Loucy (cell line): ENCODE data around the gene UBR4.

Experiments used
- H2AFZ ChIP-seq: fragments of 200-600 bp; sonication (generic); 2 replicates; pipeline ENCODE4 v1.6.0; 2016; ENCODE audit warnings: antibody characterized with exemption, mild to moderate bottlenecking, low read length, moderate library complexity
- H3F3A ChIP-seq: fragments of 200-600 bp; 2 replicates; pipeline ENCODE4 v1.6.0; 2016; ENCODE audit warnings: antibody characterized with exemption, low read depth, mild to moderate bottlenecking
- H3K27me3 ChIP-seq: fragments of 200-600 bp; sonication (generic); 2 replicates; pipeline ENCODE4 v1.6.1; 2014; ENCODE audit warnings: low read length, mild to moderate bottlenecking; ENCODE audit not compliant: insufficient read depth, poor library complexity, severe bottlenecking
- H3K36me3 ChIP-seq: fragments of 200-600 bp; sonication (generic); 2 replicates; pipeline ENCODE4 v1.6.1; 2016; ENCODE audit warnings: low read length; ENCODE audit not compliant: insufficient read depth
- H3K4me1 ChIP-seq: fragments of 200-600 bp; sonication (generic); 2 replicates; pipeline ENCODE4 v1.5.1; 2014; ENCODE audit warnings: low read length, mild to moderate bottlenecking; ENCODE audit not compliant: insufficient read depth, poor library complexity, severe bottlenecking
- H3K4me2 ChIP-seq: fragments of 200-600 bp; sonication (generic); 2 replicates; pipeline ENCODE4 v1.6.0; 2014; ENCODE audit warnings: antibody characterized with exemption, low read length, low read depth, mild to moderate bottlenecking; ENCODE audit not compliant: poor library complexity, severe bottlenecking
- H3K4me3 ChIP-seq: fragments of 200-600 bp; sonication (generic); 2 replicates; pipeline ENCODE4 v1.5.1; 2014; ENCODE audit warnings: low read length, mild to moderate bottlenecking, mixed read lengths; ENCODE audit not compliant: poor library complexity, severe bottlenecking
- H3K79me2 ChIP-seq: fragments of 200-600 bp; sonication (generic); 2 replicates; pipeline ENCODE4 v1.6.1; 2014; ENCODE audit warnings: low read length; ENCODE audit not compliant: insufficient read depth
- H3K9ac ChIP-seq: fragments of 200-600 bp; sonication (generic); 2 replicates; pipeline ENCODE4 v1.6.0; 2014; ENCODE audit warnings: mild to moderate bottlenecking, low read depth, low read length, moderate library complexity; ENCODE audit not compliant: poor library complexity, severe bottlenecking
- H3K9me2 ChIP-seq: fragments of 200-600 bp; sonication (generic); replicated peaks from 2 replicates; pipeline ENCODE4 v1.6.1; 2016; ENCODE audit warnings: low read depth, low read length, mixed read lengths
- H3K9me3 ChIP-seq: fragments of 200-600 bp; sonication (generic); 2 replicates; pipeline ENCODE4 v1.6.1; 2014; ENCODE audit warnings: mild to moderate bottlenecking, antibody characterized with exemption, low read length, low read depth; ENCODE audit not compliant: insufficient read depth
- H4K20me1 ChIP-seq: fragments of 200-600 bp; sonication (generic); 2 replicates; pipeline ENCODE4 v1.6.0; 2014; ENCODE audit warnings: antibody characterized with exemption, low read length, mild to moderate bottlenecking; ENCODE audit not compliant: insufficient read depth, poor library complexity, severe bottlenecking
- EZH2phosphoT487 ChIP-seq: fragments of 200-600 bp; IDR thresholded peaks from 2 replicates; pipeline ENCODE4 v1.6.1; 2018; ENCODE audit warnings: antibody characterized with exemption, mild to moderate bottlenecking, moderate library complexity, borderline replicate concordance
- TF ChIP-seq, protein P1 (sequence below): fragments of 200-600 bp; sonication (generic); conservative IDR thresholded peaks from 2 replicates; pipeline ENCODE4 v1.5.1; 2014; ENCODE audit warnings: mild to moderate bottlenecking, antibody characterized with exemption, low read length

The UBR4 gene

DNA sequence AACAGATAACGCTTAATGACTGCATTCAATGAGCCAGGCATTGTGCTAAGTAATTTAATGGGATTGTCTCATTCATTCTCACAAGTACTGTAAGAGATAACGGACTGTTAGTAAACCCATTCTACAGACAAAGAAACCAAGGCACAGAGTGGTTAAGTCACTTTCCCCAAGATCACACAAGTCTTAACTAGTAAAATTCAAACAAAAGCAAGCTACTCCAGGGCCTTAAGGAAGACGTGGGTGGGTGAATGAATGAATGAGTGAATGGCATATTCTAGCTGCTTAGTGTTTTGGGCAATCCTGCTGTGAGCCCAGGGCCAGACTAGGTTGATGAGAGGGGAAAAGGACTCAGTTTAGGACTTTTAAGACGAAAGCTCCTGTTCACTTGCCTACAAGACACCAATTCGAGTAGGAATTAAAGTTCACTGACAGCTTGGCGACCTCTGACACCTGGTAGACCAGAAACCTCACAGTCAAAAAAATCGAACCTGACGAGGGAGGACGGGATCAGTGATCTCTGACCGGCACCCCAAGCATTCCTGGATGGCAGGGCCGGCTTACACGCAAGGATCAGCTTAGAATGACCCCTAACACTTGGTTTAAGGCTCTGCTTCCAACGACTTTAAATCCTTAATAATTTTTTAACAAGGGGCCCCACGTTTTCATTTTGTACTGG lies 40.7 kb upstream of the UBR4 start:
- Histone ChIP-seq H4K20me1 (peaks cover 17% of the 10 kb centered on the region), H3K9ac (peak overlapping the region; percentile 95)
- TF ChIP-seq, protein P1, sequence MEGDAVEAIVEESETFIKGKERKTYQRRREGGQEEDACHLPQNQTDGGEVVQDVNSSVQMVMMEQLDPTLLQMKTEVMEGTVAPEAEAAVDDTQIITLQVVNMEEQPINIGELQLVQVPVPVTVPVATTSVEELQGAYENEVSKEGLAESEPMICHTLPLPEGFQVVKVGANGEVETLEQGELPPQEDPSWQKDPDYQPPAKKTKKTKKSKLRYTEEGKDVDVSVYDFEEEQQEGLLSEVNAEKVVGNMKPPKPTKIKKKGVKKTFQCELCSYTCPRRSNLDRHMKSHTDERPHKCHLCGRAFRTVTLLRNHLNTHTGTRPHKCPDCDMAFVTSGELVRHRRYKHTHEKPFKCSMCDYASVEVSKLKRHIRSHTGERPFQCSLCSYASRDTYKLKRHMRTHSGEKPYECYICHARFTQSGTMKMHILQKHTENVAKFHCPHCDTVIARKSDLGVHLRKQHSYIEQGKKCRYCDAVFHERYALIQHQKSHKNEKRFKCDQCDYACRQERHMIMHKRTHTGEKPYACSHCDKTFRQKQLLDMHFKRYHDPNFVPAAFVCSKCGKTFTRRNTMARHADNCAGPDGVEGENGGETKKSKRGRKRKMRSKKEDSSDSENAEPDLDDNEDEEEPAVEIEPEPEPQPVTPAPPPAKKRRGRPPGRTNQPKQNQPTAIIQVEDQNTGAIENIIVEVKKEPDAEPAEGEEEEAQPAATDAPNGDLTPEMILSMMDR, result no peak
- no peak for TF ChIP-seq EZH2phosphoT487

DNA sequence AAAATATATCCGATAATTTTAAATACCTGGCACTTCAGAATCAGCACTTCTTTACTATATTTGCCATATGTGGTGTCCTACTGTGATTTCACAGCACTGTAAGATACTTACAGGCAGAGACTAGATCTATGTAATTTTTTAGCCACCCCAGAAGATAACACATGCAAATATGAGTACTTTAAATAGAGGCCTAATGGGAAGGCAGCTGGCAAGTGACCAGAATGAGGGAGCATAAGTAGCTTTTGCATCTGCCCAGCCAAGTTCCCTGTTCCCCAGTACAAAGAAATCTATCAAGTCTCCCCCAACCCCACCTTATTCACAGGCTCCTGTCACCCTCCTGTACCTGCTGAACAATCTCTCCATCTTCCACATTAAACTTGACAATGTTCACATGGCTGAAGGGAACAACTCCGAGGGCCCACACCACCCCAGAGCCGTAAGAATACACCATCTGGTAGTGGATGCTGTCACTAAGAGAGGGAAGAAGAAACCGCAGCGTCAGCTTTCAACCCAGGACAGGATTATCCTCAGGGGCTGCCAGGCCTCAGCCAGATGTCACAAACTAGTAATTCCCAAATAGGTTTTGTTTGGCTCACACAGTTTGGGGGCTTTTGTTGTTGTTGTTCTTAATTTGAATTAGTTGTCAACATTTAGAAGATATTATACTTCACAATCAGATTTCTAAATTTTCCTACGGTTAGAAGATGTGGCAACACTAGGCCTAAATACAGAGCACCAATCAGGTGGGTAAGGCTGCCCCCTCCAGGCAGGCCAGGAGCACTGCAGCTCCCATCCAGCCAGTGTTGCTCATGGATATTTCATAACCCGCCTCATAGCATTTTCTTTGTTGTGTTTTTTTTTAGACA lies 30.8 kb upstream of the UBR4 start:
- Histone ChIP-seq H3K4me1 (peaks cover 16% of the 10 kb centered on the region), H3F3A (no peaks in the 10 kb centered on the region; the same call in 1 of the 2 replicates), H3K27me3 (no peaks in the 10 kb centered on the region), H3K36me3 (peaks cover 79% of the 10 kb centered on the region; the same call in 1 of the 2 replicates), H2AFZ (no peak overlapping the region), H3K9me3 (no peaks in the 10 kb centered on the region), H3K9me2 (no peaks in the 10 kb centered on the region), H4K20me1 (no peaks in the 10 kb centered on the region), H3K4me3 (no peak overlapping the region), H3K4me2 (peak overlapping the region; percentile 54), H3K9ac (peak overlapping the region; percentile 72), H3K79me2 (no peaks in the 10 kb centered on the region)
- TF ChIP-seq EZH2phosphoT487, result no peak
- TF ChIP-seq, protein P1, result peak; percentile 97

More for the DNA sequence above, 40.7 kb upstream of the UBR4 start:
- H3K4me2 ChIP-seq, result peak overlapping the region; percentile 98
- H3K79me2 ChIP-seq, result peaks cover 84% of the 10 kb centered on the region
- no peaks in the 10 kb centered on the region for H3K9me2 ChIP-seq
- no peaks in the 10 kb centered on the region; the same call in 1 of the 2 replicates for H3K36me3 ChIP-seq
- H3K4me1 ChIP-seq, result peaks cover 32% of the 10 kb centered on the region
- H2AFZ ChIP-seq, result peak overlapping the region; percentile 98
- no peaks in the 10 kb centered on the region for H3F3A ChIP-seq
- no peaks in the 10 kb centered on the region for H3K9me3 ChIP-seq
- no peaks in the 10 kb centered on the region for H3K27me3 ChIP-seq
- peak overlapping the region; percentile 99 for H3K4me3 ChIP-seq

DNA sequence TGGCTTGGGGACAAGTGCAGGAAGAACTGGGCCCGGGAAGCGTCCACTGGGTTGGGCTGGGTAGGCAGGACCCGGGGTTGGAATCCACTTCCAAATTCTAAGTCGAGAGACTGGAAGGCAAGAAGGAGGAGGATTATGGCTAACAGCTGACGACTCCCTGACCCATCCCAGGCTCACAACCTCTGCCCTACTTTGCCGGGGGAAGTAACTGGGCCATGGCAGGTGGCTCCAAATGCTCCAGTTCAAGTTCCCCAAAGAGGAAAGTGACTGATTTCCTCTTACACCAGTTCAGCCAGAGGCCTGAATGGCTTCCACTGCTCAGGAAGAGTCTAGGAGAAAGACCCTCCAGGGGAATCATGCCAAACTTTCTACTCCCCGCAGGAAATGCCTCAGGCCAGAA lies 29.8 kb upstream of the UBR4 start:
- H3K4me3 ChIP-seq, result peak overlapping the region; percentile 28
- TF ChIP-seq EZH2phosphoT487, result no peak
- TF ChIP-seq, protein P1, result no peak
- H4K20me1 ChIP-seq, result no peaks in the 10 kb centered on the region

More for the DNA sequence above, 29.8 kb upstream of the UBR4 start:
- Histone ChIP-seq H3K4me1 (peaks cover 16% of the 10 kb centered on the region), H3K79me2 (no peaks in the 10 kb centered on the region), H3K27me3 (no peaks in the 10 kb centered on the region), H3F3A (no peaks in the 10 kb centered on the region; the same call in 1 of the 2 replicates), H2AFZ (no peak overlapping the region), H3K4me2 (peak overlapping the region; percentile 54), H3K9ac (peak overlapping the region; percentile 72), H3K36me3 (peaks cover 80% of the 10 kb centered on the region; the same call in 1 of the 2 replicates), H3K9me2 (no peaks in the 10 kb centered on the region), H3K9me3 (no peaks in the 10 kb centered on the region)
